Coronary artery (tissue), 2 donors: Measurements from ENCODE around the gene LMOD1.

Experiments used
- DNase-seq: peaks from one replicate; pipeline ENCODE4 v3.0.0-alpha.2; 2017; ENCODE audit warnings: low spot score
- H3K27ac ChIP-seq, 2 donors: fragments of 200-600 bp; sonication (generic); one replicate each; pipeline ENCODE4 v1.5.1; 2016 to 2019
- H3K4me3 ChIP-seq: fragments of 200-600 bp; sonication (generic); 2 replicates; pipeline ENCODE4 v1.5.1; 2016; ENCODE audit warnings: mild to moderate bottlenecking, moderate library complexity
- CTCF ChIP-seq: fragments of 200-600 bp; sonication (generic); IDR thresholded peaks from one replicate; pipeline ENCODE4 v1.5.1; 2019; ENCODE audit warnings: antibody characterized with exemption

Gene LMOD1

GRCh38 chr1:201946224-201946908 is at the start of gene LMOD1:
LMOD1 (minus strand) TSS chr1:201946548; CDS start chr1:201946340, 208 bp downstream.
- peak within 1 kb of the TSS; percentile 93 for H3K4me3 ChIP-seq

GRCh38 chr1:201990427-201990826 is 44.1 kb upstream of the LMOD1 start:
- TF ChIP-seq CTCF, result no peak
- no peak overlapping the region for H3K27ac ChIP-seq

More at GRCh38 chr1:201946224-201946908, at the start of gene LMOD1:
- peak within 1 kb of the TSS; percentile 94 to 95 for H3K27ac ChIP-seq
- no peak for TF ChIP-seq CTCF
- peak; percentile 98 for DNase-seq

GRCh38 chr1:201989354-201990128 is 43.2 kb upstream of the LMOD1 start:
- no peak overlapping the region for H3K4me3 ChIP-seq
- no peak for TF ChIP-seq CTCF
- no peak for DNase-seq
- no peak overlapping the region for H3K27ac ChIP-seq

More at GRCh38 chr1:201990427-201990826, 44.1 kb upstream of the LMOD1 start:
- no peak overlapping the region for H3K4me3 ChIP-seq
- no peak for DNase-seq

GRCh38 chr1:201988601-201989000 is 42.3 kb upstream of the LMOD1 start:
- TF ChIP-seq CTCF, result no peak
- Histone ChIP-seq H3K27ac (no peak overlapping the region), H3K4me3 (no peak overlapping the region)
- DNase-seq, result no peak

- no peak for TF ChIP-seq CTCF
- no peak overlapping the region for H3K4me3 ChIP-seq
- no peak for DNase-seq
- no peak overlapping the region for H3K27ac ChIP-seq
Measured at GRCh38 chr1:201985355-201985754, 39.0 kb upstream of the LMOD1 start.

- Histone ChIP-seq H3K27ac (peak overlapping the region in 1 of 2 donors; percentile 6), H3K4me3 (peak overlapping the region; percentile 97)
- no peak for DNase-seq
- TF ChIP-seq CTCF, result no peak
Measured at GRCh38 chr1:201984446-201984845, 38.1 kb upstream of the LMOD1 start.
